Superior temporal gyrus (tissue), 1 donor: ENCODE measurements around the gene FXYD5.
"Not testable (repeated sequence)": the region's sequence is repeated elsewhere in the genome, so short reads cannot be mapped to it uniquely, and the experiment has no call there.

Source experiments
- DNase-seq: peaks from one replicate; pipeline ENCODE4 v3.0.0-alpha.2; 2016; ENCODE audit errors: extremely low spot score

Gene FXYD5

DNA sequence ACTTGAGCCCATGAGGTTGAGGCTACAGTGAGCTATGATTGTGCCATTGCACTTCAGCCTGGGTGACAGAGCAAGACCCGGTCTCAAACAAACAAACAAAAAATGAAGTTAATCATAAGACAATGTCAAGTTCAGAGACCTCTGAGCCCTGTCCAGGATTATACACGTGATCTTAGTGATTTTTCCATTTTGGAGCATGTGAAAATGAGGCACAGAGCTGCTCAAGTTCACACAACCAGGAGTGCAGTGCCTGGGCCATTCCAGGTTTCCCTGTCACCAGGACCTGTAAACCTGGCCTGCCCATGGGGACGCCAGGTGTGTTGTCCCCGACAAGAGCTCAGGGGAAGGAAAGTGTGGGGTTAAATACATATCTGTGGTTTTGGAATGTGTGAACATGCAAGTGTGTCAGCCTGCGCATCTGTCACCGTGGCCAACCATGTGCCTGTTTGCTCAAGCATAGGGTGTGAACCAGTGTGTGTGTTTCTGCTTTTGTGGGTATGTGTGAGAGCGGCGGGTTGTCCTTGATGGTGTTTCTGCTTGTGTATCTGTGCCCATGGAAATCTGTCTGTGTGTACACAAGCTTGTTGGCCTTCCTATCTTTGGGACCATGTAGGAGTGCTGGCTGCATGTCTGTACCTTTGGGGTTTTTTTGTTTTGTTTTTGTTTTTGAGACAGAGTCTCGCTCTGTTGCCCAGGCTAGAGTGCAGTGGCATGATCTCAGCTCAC lies 17.4 kb upstream of the FXYD5 start:
- DNase-seq: no peak

DNA sequence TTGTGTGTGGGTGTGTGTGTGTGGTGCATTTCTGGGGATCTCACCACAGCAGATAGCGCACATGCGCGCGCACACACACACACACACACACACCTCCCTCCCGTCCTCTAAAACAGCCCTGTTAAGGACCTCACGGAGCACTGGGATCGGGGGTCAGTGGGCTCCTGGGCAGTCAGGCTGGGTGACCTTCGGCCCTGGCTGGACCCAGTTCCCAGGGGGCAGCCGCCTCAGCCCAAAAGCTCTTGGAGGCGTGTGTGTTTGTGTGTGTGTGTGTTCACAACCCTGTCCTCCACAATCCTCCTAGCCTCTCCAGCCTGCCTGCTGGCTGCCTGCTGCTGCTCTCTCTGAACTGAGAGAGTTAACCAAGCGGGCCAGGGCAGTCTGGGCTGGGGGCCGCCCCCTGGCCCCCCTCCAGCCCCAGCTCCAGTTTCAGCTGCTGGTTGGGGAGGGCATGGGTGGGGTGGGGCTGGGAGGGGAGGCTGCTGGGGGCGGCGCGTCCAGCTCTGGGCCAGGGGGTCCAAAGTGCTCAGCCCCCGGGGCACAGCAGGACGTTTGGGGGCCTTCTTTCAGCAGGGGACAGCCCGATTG lies 16.1 kb upstream of the FXYD5 start, which contains the start of gene FXYD1:
Gene FXYD1 (plus strand): TSS at position 520 of the 588 bp plus-strand sequence. CDS start 1,256 bp downstream, outside the sequence.
- DNase-seq: no peak

DNA sequence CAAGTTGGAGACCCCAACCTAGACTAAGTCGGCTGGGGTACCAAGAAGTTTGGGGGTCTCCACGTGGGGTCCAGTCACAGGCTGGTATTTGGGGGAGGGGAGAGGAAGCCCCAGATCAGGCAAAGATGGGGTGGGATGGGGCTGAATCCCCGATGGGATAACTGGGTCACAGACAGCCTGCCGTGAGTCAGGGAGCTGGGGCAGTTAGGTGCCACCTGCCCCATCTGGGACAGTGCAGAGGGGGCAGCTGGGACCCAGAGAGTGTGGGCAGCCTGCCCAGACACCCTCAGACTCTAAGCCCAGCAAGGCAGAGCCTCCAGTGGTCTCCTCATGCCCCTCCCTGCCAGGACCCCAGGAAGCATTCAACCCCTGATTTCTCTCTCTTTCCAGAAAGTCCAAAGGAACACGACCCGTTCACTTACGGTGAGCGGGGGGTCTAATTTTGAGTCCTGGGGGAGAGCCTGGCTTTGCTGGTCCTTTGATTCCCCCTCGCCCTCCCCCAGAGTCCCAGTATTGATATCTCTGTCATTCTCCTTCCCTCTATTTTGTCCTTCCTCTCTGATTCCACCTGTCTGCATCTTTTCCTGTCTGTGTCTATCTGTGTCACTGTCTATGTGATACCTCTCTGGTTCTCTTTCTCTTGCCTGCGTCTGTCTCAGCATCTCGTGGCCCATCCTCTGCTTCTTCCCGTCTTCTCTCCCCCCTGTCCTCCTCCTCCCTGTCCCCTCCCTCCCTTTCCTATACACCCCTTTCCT lies 14.2 kb upstream of the FXYD5 start:
- no peak for DNase-seq

DNA sequence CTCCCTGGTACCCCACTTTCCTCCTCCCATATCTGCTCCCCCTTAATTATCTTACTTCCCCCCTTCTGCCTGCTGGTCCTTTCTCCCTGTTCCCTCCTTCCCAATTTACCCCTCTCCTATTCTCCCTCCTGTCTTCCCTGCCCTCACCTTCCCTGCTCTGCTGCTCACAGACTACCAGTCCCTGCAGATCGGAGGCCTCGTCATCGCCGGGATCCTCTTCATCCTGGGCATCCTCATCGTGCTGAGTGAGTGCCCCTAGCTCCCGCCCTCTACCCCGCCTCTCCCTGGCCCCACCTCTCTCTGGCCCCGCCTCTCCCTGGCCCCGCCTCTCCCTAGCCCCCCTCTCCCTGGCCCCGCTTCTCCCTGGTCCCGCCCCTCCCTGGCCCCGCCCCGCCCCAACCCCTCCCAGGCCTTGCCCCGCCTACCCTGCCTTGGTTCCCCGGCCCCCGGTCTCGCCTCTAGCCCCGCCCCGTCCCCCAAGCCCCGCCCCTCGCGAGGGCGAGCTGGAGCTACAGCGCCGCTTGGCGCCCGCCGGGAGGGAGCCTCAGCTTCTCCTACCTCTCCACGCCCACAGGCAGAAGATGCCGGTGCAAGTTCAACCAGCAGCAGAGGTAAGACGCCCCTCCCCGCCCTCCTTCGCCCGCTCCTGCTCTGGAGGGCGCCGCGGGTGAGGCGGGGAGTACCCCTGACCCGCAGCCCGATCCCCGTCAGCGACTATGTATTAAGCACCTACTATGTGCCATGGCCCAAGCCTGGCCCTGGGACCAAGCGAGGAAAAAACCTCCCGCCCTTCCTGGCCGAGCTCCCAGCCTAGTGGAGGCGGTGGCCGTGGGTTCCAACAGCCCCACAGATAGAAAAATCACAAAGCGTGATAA lies 13.3 kb upstream of the FXYD5 start:
- peak; percentile 84 for DNase-seq

DNA sequence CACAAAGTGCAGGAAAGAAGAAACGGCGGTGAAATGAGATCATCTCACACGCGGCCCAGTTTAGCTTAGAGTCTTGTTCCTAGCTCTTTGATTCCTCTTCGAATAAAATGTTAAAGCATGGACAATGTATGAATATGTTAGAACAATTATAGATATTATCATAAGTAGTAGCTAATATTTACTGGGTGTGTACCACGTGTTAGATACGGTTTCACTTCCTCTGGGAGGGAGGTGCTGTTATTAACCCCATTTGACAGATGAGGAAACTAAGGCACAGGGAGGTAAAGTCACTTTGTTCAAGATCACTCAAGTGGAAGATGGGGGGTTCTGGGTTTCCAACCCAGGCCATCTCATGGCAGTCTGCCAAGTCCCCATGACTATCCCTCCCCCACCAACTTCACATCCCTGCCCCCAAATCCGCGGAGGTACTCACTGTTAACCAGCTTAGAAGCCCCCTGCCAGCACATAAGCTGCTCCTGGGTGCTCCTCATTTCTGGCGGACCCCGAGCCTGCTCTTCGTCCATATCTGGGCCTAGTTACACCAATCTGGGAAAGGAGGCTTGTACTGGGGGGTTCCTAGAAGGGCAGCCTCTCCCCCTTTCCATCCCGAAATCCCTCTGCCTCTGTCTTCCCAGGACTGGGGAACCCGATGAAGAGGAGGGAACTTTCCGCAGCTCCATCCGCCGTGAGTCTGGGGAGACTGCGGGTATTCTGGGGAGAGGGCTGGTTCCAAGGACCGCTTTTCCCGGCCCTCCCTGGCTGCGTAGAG lies 12.5 kb upstream of the FXYD5 start:
- DNase-seq: no peak

DNA sequence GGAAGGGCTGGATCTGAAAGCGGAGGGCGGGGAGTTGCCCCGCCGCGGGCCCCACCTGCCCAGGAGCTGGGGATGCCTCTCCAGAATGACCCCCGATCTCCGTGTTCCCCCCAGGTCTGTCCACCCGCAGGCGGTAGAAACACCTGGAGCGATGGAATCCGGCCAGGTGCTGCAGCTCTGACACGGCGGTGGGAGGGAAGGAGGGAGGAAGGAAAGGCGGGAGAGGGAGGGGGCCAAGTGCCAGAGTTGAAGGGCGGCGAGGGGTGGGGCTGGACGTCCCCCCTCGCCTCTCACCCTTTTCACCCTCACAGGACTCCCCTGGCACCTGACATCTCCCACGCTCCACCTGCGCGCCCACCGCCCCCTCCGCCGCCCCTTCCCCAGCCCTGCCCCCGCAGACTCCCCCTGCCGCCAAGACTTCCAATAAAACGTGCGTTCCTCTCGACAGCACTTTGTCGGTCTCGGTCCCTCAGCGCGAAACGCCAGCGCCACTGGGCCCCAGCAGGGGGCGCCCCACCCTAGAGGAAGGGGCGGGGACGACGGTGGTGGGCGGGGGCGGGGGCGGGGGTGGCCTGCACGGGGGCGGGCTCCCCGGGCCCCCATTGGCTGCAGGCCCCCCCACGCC lies 11.8 kb upstream of the FXYD5 start:
- no peak for DNase-seq

DNA sequence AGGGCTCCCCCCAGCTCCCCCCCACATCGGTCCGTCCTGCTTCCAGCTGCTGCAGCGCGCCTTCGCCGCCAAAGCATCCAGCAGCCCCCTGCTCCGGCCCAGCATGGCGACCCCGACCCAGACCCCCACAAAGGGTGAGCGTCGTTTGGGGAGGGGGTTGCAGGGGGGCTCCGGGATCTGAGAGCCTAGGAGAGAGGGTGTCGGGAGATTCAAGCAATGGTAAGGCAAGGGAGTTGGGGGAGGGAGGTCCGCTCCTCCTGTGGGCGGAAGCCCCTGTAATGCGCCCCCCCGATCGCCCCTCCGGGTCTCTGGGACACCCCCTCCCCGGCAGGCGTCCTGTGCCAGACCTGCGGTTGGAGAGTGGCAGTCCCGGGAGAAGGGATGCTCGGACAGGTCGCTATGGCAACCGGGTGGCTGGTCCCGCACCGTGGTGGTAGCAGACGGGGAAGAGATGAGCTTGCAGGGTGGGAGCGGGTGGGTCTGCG lies 11.3 kb upstream of the FXYD5 start, which contains the start of gene FXYD7:
Gene FXYD7 (plus strand): TSS at position 25 of the 485 bp plus-strand sequence. CDS start 79 bp downstream, at position 104.
- no peak for DNase-seq

DNA sequence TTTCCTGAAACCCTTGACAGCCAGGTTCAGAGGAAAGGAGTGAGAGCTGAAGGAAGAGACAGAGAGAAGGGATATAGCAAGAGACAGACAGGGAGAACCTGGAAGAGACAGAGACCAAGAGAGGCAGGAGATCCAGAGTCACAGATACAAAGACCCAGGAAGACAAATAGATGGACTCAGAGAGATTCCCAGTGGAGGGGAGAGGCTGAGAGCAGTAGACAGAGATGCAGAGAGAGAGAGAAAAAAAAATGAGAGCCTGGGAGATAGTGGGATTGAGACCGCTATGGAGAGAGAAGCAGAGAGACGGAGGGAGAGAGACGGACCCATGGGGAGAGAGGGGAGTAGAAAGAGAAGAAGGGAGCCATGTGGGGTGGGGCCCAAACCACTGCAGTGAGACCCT lies 10.7 kb upstream of the FXYD5 start:
- DNase-seq: no peak

DNA sequence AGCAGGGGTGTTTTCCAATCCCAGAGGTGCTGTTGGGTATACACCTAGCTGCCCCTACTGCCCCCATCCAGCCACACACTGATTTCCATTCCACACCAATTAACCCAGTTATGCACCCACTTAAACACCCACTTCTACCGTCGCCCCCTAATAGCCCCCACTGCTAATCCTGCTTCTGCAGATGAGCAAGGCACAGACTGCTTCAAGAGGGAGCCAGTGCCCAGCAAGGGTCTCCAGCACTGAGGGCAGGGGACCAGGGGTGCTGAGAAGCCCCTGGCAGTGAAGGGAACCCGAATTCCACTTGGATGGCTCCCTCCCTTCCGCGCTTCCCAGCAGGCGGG lies 10.3 kb upstream of the FXYD5 start:
- DNase-seq: no peak

DNA sequence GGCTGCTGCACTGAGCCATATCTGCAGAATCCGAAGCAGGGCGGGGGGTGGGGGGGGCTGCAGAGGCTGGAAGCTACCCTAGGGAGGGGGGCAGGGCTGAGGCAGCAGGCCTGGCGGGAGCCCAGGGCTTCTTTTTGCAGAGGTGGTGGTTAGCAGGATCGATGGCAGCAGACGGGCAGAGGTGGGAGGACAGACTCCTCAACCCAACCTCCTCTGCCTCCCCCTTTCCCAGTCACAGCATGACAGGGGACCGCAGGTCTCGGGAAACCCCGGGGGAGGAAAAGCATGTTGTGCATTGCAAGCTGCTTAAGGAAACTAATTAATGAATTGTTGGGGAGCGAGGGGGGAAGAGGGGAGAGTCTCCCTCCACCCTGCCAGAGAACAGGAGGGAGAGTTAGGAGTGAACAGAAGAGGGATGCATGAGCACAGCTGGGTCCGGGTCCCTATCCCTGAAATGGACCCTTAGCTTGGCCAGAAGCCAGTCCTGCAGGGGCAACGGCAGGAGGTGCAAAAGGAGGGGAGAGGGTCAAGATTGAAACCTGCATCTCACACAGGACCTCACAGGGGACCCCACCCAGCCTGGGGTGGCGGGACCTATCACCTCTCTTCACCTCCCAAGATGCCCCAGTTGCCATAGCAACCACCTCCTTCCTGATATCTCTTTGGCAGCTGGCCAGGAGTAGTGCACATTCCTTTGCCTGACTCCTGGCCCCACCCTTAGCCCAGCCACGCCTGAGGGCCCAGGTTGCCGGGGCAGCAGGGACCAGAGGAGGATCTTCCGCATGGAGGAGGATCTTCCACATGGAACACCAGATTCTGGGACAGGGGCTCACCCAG lies 9.7 kb upstream of the FXYD5 start:
- DNase-seq: no peak

DNA sequence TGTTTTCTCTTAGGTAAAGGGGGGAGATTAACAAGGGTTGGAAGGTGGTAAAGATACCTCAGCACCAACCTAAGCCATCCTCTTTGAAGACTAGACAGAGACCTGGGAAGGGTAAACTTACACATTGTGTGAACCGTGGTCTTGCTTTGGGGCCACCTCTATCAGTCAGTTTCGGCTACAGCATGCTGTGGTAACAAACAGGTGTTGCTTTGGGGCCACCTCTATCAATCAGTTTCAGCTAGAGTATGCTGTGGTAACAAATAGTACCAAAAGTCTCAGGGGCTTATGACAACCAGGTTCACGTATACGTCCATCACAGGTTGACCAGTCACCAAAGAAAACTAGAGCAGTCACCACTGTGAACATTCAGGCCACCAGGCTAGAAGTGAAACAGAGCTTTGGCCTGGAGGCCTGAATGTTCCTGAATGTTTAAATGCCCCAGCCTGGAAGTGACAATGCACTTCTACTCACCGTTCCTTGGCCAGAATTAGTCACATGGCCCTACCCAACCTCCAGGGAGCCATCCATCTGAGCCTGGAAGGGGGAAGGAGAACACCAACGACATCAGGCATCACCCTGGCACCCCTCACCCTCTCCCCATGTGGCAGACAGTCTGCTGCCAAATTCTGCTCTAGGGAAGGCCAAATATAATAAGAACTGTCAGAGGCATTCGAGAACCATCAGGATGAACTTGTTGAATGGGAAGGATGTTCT lies 7.6 kb upstream of the FXYD5 start:
- DNase-seq: no peak

DNA sequence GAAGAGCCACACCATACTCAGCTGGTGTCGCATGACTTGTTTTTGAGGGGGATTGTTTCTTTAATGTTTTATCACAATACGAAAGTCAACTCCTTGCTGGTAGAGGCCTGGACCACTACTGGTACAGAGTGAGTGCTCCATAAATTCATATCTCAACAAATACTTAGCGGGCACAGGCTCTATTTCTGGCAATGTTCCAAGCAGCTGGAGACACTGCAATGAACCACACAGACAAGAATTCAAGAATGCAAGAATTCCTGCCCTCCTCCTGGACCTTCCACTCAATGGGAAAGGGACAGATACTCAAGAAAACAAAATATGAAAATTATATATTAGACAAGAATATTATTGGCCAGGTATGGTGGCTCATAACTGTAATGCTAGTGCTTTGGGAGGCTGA lies 5.1 kb upstream of the FXYD5 start:
- DNase-seq: peak; percentile 1

DNA sequence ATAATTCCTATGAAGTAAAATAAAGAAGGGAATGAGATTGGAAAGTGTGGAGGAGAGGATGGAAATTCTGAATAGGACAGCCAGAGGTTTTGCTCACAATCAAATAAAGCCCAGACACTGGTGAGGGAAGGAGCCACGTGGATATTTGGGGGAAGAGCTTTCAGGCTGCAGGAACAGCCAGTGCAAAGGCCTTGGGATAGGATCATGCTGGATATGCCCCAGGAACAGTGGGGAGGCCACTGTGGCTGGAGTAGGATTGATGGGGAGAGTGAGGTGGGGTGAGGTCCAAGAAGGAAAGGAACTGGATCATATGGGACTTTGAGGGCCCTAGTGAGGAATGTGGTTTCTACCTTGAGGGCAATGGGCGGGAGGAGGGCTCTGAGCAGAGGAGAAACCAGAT lies 4.1 kb upstream of the FXYD5 start:
- no peak for DNase-seq

DNA sequence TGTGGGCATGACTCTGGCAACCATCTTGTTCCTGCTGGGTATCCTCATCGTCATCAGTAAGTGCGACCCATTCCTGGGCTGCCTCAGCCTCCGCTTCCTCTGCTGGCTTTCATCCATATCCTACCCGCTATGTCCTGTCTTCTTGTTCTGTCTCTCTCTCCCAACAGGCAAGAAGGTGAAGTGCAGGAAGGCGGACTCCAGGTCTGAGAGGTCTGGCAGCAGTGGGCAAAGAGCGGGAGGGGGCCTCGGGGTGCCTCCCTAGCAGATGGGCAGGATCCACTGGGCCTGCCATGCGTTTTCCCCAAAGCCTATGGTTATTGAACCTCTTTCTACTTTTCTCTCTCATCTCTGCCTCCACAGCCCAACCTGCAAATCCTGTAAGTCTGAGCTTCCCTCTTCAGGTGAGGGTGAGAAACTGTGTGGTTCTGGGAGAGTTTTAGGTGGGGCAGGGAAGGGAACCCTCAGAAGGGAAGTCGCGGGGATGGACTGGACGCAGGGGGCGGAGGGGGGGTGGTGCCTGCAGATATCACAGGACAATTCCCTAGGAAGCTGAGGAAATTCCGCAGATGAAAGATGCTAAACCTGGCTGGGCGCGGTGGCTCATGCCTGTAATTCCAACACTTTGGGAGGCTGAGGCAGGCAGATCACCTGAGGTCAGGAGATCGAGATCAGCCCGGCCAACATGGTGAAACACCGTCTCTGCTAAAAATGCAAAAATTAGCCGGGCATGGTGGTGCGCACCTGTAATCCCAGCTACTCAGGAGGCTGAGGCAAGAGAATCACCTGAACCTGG lies 3.1 kb upstream of the FXYD5 start:
- DNase-seq: peak; percentile 2

DNA sequence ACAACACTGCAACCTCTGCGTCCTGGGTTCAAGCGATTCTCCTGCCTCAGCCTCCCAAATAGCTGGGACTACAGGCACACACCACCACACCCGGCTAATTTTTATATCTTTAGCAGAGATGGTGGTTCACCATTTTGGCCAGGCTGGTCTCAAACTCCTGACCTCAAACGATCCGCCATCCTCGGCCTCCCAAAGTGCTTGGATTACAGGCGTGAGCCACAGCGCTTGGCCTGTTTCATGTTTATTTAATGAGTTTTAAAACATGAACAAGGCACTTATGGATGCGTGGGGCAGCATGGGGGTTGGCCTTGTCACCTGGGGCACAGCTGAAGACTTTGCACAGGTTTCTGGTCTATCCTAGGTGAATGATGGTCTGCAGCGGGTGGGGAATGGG lies 1.4 kb upstream of the FXYD5 start:
- not testable (repeated sequence) for DNase-seq

DNA sequence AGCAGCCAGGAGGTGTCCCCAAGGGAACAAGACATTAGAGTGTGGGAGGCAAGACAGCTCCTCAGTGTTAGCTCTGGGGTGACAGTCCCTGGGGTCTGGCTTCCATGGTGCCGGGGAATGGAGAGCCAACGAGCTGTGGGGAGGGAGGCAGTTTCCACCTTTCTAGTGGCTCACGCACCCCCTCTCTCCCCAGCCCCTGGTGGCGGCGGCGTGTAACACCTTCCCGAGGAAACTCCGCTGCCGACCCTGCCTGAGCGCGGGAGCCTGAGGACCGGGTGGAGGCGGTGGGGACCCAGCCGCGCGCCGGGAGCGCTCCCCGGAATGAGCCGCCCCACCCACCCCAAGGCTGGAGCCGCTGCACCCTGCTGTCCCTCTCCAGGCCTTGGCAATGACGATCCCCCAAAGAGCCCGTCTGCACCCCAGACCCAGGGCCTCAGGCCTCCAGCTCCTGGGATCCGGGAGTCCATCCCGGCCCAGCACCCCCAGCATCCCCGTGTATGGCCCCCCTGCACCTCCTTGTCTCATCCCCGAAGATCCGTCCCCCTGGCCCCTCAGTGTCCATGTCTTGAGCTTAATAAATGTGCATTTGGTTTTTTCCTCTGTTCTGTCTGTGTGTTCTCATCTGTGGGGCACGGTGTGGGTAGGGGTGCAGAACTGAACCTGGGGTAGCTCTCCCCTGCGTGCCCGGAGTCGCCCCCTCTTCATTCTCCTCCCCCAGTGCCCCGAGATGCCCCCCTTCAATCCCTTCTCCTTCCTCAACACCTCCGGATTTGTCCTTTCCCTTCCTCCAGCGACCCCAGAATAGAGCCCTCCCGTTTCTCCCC lies 622 bp upstream of the FXYD5 start:
- DNase-seq: no peak

DNA sequence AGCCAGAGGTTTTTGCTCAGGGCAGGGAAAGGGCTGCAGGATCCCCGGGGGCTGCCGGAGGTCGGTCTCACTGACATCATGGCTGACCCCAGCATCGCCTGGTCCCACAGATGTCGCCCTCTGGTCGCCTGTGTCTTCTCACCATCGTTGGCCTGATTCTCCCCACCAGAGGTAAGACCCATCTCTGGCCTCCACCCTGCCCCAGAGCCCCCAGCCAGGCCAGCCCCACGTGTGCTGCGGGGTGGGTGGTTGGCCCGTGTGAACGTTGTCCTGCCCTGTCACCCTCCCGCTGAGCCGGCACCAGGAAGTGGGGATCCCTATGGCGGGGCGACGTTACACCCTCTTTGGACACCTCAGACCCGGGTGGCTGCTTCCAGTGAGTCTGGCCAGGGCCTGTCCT lies 906 bp downstream of the FXYD5 start:
- DNase-seq: no peak
